B cell (primary cell): Measurements from ENCODE around the gene PPP4C. TPM values are rescaled to one million over a fixed set of nuclear protein-coding genes. Genes with fewer than 3 reads are reported as not detected.
A peak's percentile ranks its signal among the peaks of the same experiment; 100 is the strongest.

Experiments
- ATAC-seq: fragments of 200-7000 bp; cut with Tn5 transposase; one replicate; pipeline ENCODE4 v1.10.0; 2021; ENCODE audit warnings: low read depth, mild to moderate bottlenecking, moderate number of reproducible peaks, moderate library complexity
- CTCF ChIA-PET: fragments of 350-600 bp; sonication (Branson Sonifier 250); formaldehyde crosslinking; loops from one replicate; lab custom pipeline; 2021; ENCODE audit warnings: antibody characterized with exemption, inconsistent platforms; lab: Charles Lee
- POLR2A ChIA-PET: fragments of 350-600 bp; sonication (Branson Sonifier 250); formaldehyde crosslinking; loops from one replicate; lab custom pipeline; 2021; ENCODE audit warnings: antibody characterized with exemption; lab: Charles Lee
- DNase-seq: peaks from one replicate; pipeline ENCODE4 v3.0.0; 2013
- H2AFZ ChIP-seq: 2 replicates; pipeline ENCODE4 v1.6.1; 2012; ENCODE audit warnings: mild to moderate bottlenecking, low read depth, low read length; ENCODE audit not compliant: insufficient read depth, poor library complexity, severe bottlenecking
- H3K27ac ChIP-seq, 2 donors: 1 replicate in 1 of 2; 2 replicates in 1 of 2; pipeline ENCODE4 v1.5.1; 2012 to 2013; ENCODE audit warnings: low read length in 2 of 2, mild to moderate bottlenecking in 2 of 2, moderate library complexity in 1 of 2
- H3K27me3 ChIP-seq, 4 experiments: fragments of 200-600 bp in 1 of 4; sonication (generic) in 1 of 4; replicated peaks in 1 of 4; 1 replicate in 2 of 4; 2 replicates in 2 of 4; pipeline versions ENCODE4 v1.6.1 to v1.7.0; 2013 to 2016; ENCODE audit warnings: low read length in 3 of 4, mild to moderate bottlenecking in 2 of 4, mixed read lengths in 1 of 4, moderate library complexity in 1 of 4; ENCODE audit not compliant: insufficient read depth in 4 of 4, control insufficient read depth in 3 of 4; ENCODE audit errors: control extremely low read depth in 1 of 4
- H3K36me3 ChIP-seq, 2 experiments: replicated peaks in 1 of 2; 1 replicate in 1 of 2; 2 replicates in 1 of 2; pipeline versions ENCODE4 v1.6.1 to v1.7.1; 2013; ENCODE audit warnings: low read length in 1 of 2; ENCODE audit not compliant: insufficient read depth in 2 of 2, control insufficient read depth in 1 of 2; ENCODE audit errors: control extremely low read depth in 1 of 2, extremely low read depth in 1 of 2
- H3K4me1 ChIP-seq, 2 donors: fragments of 200-600 bp in 1 of 2; sonication (generic) in 1 of 2; 1 replicate in 1 of 2; 2 replicates in 1 of 2; pipeline versions ENCODE4 v1.5.1 to v1.6.1; 2013 to 2017; ENCODE audit warnings: low read length in 2 of 2; ENCODE audit not compliant: control insufficient read depth in 2 of 2, insufficient read depth in 2 of 2
- H3K4me2 ChIP-seq: replicated peaks from 2 replicates; pipeline ENCODE3; 2012; ENCODE audit warnings: mild to moderate bottlenecking, low read depth, low read length; ENCODE audit not compliant: poor library complexity, severe bottlenecking
- H3K4me3 ChIP-seq, 5 experiments: fragments of 200-600 bp in 1 of 5; sonication (generic) in 1 of 5; 1 replicate in 3 of 5; 2 replicates in 2 of 5; pipeline versions ENCODE4 v1.5.1 to v1.7.0; 2011 to 2016; ENCODE audit warnings: low read length in 4 of 5, mild to moderate bottlenecking in 4 of 5, low read depth in 2 of 5, control low read depth in 1 of 5, moderate library complexity in 1 of 5; ENCODE audit not compliant: insufficient read depth in 1 of 5; ENCODE audit errors: control extremely low read depth in 1 of 5, extremely low read depth in 1 of 5
- H3K79me2 ChIP-seq: fragments of 200-600 bp; sonication (generic); one replicate; pipeline ENCODE4 v1.6.0; 2016; ENCODE audit warnings: low read length; ENCODE audit not compliant: control insufficient read depth, insufficient read depth
- H3K9ac ChIP-seq: fragments of 200-600 bp; sonication (generic); 2 replicates; pipeline ENCODE4 v1.6.1; 2017; ENCODE audit warnings: mild to moderate bottlenecking, low read length, moderate library complexity
- H3K9me3 ChIP-seq, 3 donors: one replicate each; pipeline versions ENCODE4 v1.6.1 to v1.7.1; 2013; ENCODE audit warnings: low read length in 2 of 3; ENCODE audit not compliant: control insufficient read depth in 2 of 3, insufficient read depth in 1 of 3; ENCODE audit errors: control extremely low read depth in 1 of 3
- H4K20me1 ChIP-seq: 2 replicates; pipeline ENCODE4 v1.6.0; 2012; ENCODE audit warnings: mild to moderate bottlenecking, low read length; ENCODE audit not compliant: insufficient read depth, control insufficient read depth, poor library complexity, severe bottlenecking
- H3K27ac Mint-ChIP-seq: one replicate; pipeline ENCODE4 v1.8.0; 2021; ENCODE audit warnings: mixed read lengths
- H3K27me3 Mint-ChIP-seq: one replicate; pipeline ENCODE4 v1.8.0; 2021; ENCODE audit warnings: mixed read lengths
- H3K4me1 Mint-ChIP-seq: one replicate; pipeline ENCODE4 v1.8.0; 2021; ENCODE audit warnings: mixed read lengths
- H3K4me3 Mint-ChIP-seq: one replicate; pipeline ENCODE4 v1.8.0; 2021; ENCODE audit warnings: mixed read lengths
- H3K9me3 Mint-ChIP-seq: one replicate; pipeline ENCODE4 v1.8.0; 2022; ENCODE audit warnings: mixed read lengths; ENCODE audit not compliant: insufficient read depth
- CTCF ChIP-seq: fragments of 200-600 bp; IDR thresholded peaks from one replicate; pipeline ENCODE4 v1.8.0; 2022; ENCODE audit warnings: antibody characterized with exemption, mild to moderate bottlenecking
- EZH2 ChIP-seq: IDR thresholded peaks from 2 replicates; pipeline ENCODE4 v1.6.1; 2012; ENCODE audit warnings: borderline replicate concordance, low read depth, mild to moderate bottlenecking, moderate library complexity, low read length; ENCODE audit not compliant: insufficient read depth, poor library complexity, severe bottlenecking
- WGBS: methylation state at CpG from one replicate; pipeline ENCODE4 v1.1.5; 2013; ENCODE audit warnings: missing lambda C conversion rate; ENCODE audit not compliant: insufficient coverage; 5-methylcytosine and 5-hydroxymethylcytosine counted together
- intact Hi-C: fragments of 100-400 bp; cut with micrococcal nuclease; formaldehyde crosslinking; loops from one replicate; pipeline ENCODE4 v1.10.0; 2022
- polyA plus RNA-seq: library from polyadenylated mRNA; depleted of rRNA; stranded (reverse); fragments of >200 nt; gene quantifications from 2 replicates; pipeline ENCODE4 v1.2.3, GENCODE V29; 2012
- total RNA-seq, 2 donors: library from RNA; stranded (reverse); fragments of 120-200 nt in 1 of 2; gene quantifications; 1 replicate in 1 of 2; 2 replicates in 1 of 2; pipeline versions ENCODE4 v1.2.3 to v1.2.4, GENCODE V29; 2013 to 2022

PPP4C gene
- total and polyA plus RNA-seq, 2 donors (not counting 1 experiment from before 2014, with no cell fraction given), result 93.3 to 106 TPM

GRCh38 chr16:30094541-30095165 is 18.9 kb downstream of the PPP4C start:
- Histone ChIP-seq H4K20me1 (no peaks in the 10 kb centered on the region), H3K4me2 (peak overlapping the region; percentile 98), H3K79me2 (peaks cover 21% of the 10 kb centered on the region), H3K9ac (peak overlapping the region; percentile 80), H3K4me3 (peak overlapping the region; percentile 16 to 92 (median 81)), H3K27me3 (no peaks in the 10 kb centered on the region), H3K4me1 (peaks cover 33 to 63% of the 10 kb centered on the region in 2 donors), H3K36me3 (peaks cover 0 to 20% of the 10 kb centered on the region in 2 experiments), H3K27ac (peak overlapping the region; percentile 73 to 92), H2AFZ (no peak overlapping the region), H3K9me3 (peaks cover 2 to 32% (median 25%) of the 10 kb centered on the region in 3 donors)
- POLR2A ChIA-PET, result interaction anchor here (0.7 to 6.8 kb wide), 4 partner anchors 18 to 276 kb away, joined by 3 to 97 read pairs (median 32); partner anchors contain the start of genes ALDOA, CORO1A and TBC1D10B
- no peak for TF ChIP-seq EZH2
- no peak for TF ChIP-seq CTCF
- DNase-seq, result no peak
- peaks cover 49% of the 10 kb centered on the region for H3K4me1 Mint-ChIP-seq
- intact Hi-C loops, result loop anchor here (10.0 kb wide), 2 partner anchors 280 to 540 kb away; partner anchors contain the start of genes MYL11 and TBC1D10B
- peak overlapping the region; percentile 94 for H3K27ac Mint-ChIP-seq
- CTCF ChIA-PET, result interaction anchor here (4.6 kb wide), 1 partner anchor 92 kb away, joined by 49 read pairs; no protein-coding TSS in a partner anchor
- no peaks in the 10 kb centered on the region for H3K27me3 Mint-ChIP-seq
- H3K4me3 Mint-ChIP-seq, result peak overlapping the region; percentile 91
- no peak for ATAC-seq
- 97% methylated on average over 9 of the region's 11 CpGs for WGBS
- H3K9me3 Mint-ChIP-seq, result peaks cover 2% of the 10 kb centered on the region
